GM18498 (cell line): ENCODE data around the gene PCP2.

Source experiments
- ATAC-seq: cut with Tn5 transposase; IDR thresholded peaks from one replicate; pipeline ENCODE4 v1.9.1; 2021; ENCODE audit warnings: mild to moderate bottlenecking, moderate library complexity; ENCODE audit not compliant: unreplicated experiment

The PCP2 gene

DNA sequence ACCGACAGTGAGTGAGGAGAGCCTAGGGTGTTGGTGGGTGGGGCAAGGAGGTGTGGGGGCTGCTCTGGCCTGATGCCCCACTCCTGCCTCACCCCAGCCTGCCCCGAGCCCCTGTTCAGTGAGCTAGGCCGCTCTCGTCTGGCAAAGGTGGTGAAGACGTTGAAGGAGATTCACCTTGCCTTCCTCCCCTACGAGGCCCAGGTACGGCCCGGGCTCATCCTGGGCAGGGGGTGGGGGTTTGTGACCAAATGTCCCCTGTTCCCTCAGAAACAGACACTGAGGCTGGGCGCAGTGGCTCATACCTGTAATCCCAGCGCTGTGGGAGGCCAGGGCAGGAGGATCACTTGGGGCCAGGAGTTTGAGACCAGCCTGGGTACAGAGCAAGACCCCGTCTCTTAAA, 7.3 kb upstream of the PCP2 start:
- ATAC-seq = no peak

DNA sequence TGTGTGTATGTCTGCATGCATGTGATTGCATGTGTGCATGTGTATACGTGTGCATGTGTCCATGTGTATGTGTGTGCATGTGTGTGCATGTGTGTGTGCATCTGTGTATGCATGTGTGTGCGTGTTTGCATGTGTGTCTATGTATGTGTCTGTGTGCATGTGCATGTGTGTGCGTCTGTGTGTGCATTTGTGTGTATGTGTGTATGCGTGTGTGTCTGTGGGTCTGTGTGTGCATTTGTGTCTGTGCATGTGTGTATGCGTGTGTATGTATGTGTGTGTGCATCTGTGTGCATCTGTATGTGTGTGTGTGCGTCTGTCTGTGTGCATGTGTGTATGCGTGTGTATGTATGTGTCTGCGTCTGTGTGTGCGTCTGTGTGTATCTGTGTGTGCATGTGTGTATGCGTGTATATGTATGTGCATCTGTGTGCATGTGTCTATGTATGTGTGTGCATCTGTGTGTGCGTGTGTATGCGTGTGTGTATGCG, 6.4 kb upstream of the PCP2 start:
- no peak for ATAC-seq

DNA sequence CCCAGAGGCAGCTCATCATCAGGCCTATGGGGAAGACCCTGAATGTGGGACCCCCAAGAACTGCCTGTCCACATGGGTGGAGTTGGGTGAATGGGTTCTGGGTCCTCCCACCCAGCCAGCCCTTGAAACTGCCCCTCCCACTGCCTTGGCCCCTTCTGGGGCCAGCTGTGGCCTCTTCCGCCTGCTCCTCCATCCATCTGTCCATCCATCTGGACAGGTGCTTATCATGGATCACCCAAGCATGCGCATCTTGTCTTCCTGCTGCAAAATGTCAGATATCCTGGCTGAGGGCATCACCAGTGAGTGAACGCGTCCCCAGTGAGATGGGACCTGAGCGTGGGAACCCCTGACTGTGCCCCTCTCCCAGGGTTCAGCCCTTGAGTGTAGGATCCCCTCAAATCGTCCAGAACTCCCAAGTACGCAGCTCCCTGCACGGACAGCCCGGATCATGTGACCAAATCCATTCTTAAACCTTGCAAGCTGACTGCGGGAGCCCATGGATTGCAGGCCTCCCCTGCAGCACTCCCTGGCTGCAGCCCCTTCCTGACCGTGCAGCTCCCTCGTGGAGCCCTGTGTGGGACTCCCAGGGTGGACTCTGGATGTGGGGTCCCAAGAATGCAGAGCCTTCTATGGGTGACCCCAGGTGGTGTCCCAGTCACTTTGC, 5.4 kb upstream of the PCP2 start:
- no peak for ATAC-seq

DNA sequence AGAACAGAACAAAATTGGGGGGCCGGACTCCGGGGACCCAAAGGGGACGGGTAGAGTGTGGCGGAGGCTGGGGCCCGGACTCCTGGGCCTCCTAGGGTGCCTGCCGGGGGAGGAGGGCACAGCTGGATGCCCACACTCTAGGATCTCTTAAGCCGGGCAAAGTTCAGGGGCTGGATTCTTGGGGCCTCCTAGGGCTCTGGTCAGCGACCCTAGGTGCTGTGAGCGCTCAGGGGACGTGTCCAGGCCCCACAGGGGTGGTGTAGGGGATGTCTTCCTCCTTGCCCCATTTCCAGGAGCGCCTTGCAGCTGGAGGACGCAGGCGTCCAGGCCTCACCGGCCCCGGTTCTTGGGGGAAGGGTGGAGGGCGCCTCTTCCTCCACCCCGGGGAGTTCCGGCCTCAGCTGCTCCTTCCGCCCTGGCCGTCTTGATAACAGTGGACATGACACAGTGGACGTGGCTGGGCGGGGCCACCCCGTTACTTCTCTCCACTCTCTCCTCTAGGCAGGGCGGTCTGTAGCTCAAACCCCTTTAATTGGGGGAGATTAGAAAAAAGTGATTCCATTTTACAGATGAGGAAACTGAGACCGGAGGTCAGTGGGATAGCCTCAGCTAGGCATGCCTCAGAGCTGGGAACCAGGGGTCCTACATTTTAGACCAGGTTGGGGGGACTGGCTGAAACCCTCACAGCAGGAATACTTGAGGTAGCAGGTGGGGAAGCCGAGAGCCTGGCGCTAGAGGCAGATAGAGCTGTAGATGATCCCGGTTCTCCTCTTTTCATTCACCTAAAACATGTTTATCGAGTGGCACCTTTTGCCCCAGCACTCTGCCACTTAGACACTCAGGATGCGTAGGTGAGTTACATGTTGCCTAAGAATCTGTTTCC, 4.1 kb upstream of the PCP2 start:
- ATAC-seq = peak; percentile 16

DNA sequence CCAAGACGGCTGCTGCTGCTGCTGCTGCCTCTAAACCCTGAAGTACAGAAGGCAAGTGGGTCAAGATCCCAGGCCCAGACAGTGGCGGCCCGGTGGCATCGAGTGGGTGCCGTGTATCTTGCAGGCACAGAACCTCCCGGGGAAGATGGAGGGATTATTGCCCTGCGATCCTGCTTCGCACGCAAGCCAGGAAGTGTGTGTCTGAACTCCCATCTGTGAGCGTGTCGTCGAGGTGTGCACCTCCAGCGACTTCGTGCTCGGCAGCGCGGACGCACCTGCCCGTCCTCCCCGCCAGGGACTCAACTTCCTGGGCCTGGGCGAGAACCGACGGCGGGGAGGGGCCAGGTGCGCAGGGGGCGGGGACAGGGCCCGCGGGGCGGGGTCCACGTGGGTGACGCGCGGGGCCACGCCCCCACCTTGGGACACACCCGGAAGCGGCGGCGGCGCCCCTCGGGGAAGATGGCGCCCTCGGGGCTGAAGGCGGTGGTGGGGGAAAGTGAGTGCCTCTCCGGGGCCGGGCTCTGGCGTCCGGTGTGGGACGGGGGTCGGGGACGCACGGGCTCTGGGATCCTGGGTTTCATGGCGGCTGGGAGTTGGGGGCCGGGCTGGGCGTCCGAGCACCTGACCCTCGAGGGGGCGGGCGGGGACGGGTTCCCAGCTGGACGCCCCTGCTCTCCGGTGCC, 3.3 kb upstream of the PCP2 start, which contains the start of gene STXBP2:
STXBP2 (plus strand) TSS at position 420 of the 683 bp plus-strand sequence; CDS start at position 460, 40 bp downstream.
- peak; percentile 75 for ATAC-seq

DNA sequence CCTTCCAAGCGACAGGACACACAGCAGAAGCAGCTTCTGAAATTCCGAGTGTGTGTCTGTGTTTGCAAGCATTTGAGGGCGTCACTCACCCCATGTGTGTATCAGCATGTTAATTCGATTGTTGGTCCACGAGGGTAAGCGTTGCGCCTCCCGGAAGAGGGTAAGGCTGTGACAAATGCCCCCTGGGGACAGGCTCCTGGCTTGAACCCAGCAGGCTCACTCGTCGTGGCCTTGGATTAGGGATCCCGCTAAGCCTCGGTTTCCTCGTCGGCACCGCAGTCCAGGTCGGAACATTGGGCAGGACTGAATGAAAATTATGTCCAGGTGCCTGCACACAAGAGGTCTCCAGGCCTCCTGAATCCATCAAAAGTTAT, 2.8 kb upstream of the PCP2 start:
- no peak for ATAC-seq

DNA sequence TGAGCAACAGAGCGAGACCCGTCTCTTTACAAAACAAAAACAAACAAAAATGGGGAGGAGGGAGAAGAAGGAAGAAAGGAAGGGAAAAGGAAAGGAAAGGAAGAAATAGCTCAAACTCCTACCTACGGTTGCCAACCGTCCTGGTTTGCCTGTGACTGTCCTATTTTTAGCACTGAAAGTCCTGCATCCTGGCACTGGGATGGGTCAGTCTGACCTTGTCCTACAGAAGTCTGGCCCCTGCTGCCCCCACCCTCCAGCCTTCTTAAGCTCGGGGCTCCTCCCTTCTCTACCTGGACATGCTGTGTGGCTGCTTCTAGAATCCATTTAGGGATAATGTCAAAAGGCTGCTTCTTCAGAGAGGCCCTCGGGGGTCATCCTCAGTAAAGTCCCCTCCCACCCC, 2.2 kb upstream of the PCP2 start:
- no peak for ATAC-seq

DNA sequence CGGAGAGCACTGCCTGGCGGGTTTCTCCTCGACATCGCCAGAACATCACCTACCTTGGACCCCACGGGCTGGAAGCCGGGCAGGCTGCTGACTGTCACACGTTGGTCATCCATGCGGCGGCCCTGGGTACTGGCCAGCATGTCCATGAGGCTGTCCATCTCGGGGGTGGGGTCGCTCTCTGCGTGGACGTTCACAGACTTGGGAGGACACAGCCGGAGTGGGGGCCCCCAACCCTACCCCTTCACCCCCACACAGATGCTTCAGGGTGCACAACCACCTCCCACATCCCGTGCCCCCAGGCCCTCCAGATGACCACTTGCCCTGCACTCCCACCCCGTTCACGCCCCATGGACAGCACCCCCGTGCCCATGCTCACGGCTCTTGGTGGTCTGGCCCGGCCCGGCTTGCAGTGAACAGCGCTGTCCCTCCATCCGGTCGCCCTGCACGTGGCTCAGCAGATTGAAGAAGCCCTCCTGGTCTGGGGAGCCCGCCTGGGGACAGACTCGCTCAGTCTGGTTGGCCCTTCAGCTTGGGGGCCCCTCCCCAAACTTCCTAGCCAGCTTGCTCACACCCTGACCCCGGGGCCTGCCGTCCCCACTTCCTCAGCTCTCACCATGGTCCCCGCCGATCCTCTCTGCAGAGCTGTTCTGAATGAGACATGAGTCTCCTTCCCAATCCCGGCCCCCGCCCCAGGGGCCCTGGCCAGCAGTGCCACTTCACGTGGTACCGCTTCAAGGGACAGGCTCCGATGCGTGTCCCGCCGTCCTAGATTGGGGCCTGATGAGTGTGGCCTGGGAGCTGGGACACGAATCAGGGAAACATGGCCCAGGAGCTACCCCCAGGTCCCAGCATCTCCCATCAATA, 947 bp downstream of the PCP2 start:
- ATAC-seq = no peak

DNA sequence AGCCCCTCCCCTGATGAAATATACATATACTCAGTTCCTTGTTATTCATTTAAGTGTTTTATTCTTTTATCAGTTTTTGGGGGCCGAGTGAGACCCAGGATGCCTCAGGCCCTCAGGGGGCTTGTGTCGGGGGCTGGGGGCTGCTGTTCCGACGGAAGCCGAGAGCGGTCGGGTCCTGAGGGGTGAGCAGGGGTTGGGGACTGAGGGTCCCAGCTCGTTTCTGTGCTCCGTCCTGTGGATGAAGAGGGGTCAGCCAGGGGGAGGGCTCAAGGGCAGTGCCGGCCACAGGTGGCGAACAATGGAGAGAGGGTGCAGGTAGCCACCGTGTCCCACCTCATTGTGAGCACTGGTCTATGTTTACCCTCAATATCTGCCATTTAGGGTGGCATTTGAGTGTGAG, 1.9 kb downstream of the PCP2 start:
- no peak for ATAC-seq

DNA sequence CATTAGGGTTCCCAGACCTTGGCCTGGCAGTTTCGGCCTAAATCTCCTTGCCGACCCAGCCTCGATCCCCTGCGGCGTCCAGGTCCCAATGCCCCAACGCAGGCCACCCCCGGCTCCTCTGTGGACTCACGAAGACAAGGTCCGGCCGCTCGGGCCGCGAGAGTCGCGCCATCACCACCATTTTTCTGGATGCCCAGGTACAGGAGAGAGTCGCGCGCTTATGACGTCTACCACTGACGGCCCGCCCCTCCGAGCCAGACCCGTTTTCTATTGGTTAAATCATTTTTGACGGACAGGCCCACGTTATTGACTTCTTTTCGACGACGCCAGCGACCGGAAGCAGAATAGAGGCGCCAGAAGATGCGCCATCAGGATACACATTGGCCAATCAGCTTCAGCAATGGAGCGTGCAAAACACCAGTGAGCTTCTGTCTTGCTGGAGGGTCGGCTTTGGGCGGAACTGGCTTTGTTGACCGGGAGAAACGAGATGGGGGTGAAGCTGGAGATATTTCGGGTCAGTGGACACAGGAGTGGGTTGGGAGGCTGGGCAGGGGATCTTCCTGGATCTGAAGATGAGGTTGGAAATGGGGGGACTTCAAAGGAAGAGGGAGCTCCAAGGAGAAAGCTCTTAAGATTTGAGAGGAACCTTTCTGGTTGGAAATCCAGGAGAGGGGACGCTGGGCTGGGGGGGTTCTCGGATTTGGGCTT, 4.0 kb downstream of the PCP2 start, which contains the start of the genes PET100 and XAB2:
PET100 (plus strand) TSS at position 447 of the 708 bp plus-strand sequence; CDS start at position 488, 41 bp downstream.
XAB2 (minus strand) TSS at position 199 of the 708 bp plus-strand sequence; CDS start at position 181, 18 bp downstream.
- peak; percentile 91 for ATAC-seq

DNA sequence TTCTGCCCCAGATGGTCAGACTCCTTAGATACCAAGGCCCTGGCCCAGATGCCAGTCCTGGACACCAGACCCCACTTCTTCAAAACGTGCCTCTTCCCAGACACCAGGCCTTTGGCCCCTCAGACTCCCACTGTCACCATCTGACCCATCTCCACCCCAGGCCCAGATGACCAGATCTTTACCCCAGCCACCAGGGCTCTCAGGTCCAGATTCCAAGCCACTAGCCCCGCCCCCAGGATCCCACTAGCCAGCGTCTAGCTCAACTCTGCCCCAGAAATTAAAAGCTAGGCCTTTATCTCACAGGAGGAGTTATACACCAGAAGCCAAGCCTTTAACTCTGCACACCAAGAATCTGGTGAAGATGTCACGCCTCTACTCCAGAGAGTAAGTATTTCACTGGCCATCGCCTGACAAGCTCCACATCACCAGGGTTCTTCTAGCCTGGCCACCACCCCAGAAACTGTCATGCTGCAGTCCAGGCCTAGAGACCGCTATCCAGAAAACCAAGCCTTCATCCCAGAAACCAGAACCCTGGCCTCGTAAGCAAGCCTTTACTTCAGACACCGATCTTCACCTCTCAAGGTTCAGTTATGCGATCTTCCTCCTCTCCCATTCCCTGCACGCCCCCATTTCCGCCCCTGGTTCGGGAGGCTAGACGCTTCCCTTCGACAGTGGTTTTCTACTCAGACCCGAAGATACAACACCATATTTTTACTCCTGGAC, 4.8 kb downstream of the PCP2 start:
- no peak for ATAC-seq

DNA sequence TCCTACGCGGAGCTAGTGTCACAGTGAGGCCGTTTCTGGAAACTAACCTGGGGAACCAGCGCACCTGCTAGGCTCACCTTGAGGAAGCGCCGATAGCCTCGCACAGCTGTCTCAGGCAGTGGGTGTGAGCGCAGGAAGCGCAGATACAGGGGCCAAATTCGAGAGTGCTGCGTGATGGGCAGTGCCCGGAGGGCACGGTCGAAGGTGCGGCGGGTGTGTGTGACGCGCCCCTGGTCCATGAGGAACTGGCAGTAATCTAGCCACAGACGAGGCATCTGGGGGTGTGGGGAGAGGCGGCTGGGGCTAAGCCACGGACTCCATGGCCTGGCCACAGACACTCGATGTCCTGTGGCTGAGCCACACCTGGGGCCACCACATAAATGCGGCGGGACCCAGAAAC, 6.4 kb downstream of the PCP2 start:
- no peak for ATAC-seq

DNA sequence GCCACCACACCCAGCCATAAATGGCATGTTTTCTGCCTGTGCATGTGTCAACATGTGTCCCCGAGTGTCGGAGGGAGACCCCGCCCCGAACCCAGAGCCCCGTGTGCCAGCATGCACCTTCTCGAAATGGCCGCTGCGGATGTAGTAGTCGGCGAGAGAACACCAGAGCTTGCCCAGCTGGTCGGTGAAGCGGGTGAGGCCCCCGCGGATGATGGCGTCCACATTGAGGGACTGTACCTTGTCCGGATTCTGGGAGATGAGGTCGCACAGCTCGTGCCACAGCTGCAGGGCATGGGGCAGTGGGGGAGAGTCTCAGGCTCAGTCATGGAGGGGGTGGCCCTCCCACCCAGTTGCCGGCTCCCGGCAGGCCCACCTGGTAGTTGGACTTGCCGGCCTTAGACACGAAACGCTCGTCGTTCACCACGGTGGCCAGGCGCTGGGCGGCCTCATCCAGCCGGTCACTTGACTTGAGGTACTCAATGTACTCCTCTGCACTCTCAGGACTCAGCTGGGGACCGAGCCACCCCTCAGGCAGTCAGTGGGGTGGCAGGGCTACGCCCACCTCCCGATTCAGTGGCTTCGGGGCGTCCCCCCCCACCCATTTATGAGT, 7.7 kb downstream of the PCP2 start:
- ATAC-seq = no peak

DNA sequence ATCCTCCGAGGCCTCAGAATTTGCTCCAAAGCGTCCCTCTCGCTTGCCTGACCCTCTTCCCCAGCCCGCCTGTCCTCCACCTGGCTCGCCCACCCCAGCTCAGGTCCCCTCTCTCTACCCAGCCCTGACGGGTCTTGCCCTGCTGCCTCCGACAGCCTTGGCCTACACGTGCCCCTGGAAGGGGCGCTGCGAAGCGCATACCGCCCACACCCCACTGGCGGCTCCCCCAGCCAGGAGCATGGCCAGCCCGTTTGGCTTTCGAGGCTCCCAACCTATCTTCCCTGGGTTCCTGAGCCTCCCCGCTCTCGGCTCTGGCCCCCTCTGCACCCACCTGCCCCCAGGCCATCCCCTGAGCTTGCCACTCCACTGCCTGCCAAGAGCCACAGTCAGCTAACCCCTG, 8.7 kb downstream of the PCP2 start:
- ATAC-seq = no peak

DNA sequence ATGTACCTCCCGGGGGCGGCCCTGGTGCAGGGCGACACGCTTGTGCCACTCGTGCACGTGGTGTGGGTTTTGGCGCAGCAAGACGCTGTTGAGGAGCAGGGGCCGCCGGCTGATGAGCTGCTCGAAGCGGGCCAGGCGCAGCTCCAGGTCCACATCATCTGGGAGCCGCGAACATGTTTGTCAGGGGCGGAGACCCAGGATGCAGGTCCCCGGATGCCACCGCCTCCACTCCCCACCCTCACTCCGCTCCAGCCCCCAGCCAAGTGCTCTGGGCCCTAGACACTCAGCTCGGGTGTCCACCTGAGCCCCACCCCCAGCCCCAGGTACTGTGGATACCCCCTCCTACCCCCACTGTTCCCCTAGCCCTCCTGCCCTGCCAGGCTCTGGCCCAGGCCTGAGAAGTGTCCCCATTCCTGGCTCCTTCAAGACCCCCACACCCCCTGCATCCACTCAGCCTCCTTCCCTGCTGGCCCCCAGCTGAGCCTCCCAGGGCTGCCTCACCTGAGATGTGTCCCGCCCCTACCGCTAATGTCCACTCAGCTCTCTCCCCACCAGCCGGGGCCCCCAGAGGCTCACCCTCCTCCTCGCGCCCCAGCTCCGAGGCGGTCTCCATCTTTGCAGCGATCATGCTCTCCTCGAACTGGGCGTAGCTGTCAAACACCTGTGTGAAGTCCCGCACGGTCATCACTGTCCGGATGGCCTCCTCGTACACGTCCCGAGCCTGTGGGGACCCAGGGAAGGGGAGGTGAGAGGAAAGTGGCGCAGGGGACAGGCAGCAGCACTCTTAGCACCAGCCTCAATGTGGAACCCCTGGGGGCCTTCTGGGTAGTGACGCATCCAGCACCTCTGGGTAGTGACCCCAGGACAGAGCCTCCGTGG, 9.6 kb downstream of the PCP2 start:
- no peak for ATAC-seq

DNA sequence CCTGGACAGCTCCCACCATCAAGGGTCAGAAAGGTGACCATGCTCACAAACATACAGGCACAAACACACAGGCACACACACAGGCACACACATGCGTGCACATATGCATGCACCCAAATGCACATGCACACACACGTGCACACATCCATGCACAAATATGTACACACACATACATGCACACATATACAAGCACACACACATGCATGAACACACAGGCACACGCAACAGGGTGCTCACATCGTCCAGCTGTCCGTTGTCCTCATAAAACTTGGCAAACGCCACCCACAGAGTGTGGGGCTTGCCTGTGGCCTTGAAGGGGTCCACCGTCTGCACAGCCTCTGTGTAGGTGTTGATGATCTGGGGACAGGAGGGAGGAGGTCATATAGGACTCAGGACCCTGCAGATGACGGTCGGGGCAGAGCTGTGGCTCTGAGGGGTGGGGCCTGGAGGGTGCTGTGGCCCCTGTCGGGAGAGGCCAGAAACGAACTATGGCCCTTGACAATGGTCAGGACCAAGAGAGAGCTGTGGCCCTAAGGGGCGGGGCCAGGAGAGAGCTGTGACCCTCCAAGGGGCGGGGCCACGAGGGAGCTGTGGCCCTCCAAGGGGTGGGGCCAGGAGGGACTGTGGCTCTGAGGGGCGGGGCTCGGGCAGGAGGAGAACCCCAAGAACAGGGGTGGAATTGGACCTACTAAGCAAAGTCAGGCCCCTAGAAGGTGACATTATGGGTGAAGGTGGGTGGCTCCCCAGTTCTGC, 10.4 kb downstream of the PCP2 start:
- ATAC-seq = no peak
